Testis (tissue), 2 donors: ENCODE data around the gene PARP3.

ENCODE experiments used
- POLR2A ChIP-seq: fragments of 450-650 bp; IDR thresholded peaks from one replicate; pipeline ENCODE4 v1.6.1; 2017; ENCODE audit warnings: antibody characterized with exemption, mild to moderate bottlenecking, moderate library complexity
- TF ChIP-seq, protein P1 (sequence below), 3 experiments: fragments of 450-650 bp in 2 of 3; fragments of 200-600 bp in 1 of 3; sonication (generic) in 1 of 3; IDR thresholded peaks; one replicate each; pipeline ENCODE4 v1.5.1; 2016 to 2019; ENCODE audit warnings: antibody characterized with exemption in 3 of 3, mild to moderate bottlenecking in 2 of 3, moderate library complexity in 1 of 3

DNA sequence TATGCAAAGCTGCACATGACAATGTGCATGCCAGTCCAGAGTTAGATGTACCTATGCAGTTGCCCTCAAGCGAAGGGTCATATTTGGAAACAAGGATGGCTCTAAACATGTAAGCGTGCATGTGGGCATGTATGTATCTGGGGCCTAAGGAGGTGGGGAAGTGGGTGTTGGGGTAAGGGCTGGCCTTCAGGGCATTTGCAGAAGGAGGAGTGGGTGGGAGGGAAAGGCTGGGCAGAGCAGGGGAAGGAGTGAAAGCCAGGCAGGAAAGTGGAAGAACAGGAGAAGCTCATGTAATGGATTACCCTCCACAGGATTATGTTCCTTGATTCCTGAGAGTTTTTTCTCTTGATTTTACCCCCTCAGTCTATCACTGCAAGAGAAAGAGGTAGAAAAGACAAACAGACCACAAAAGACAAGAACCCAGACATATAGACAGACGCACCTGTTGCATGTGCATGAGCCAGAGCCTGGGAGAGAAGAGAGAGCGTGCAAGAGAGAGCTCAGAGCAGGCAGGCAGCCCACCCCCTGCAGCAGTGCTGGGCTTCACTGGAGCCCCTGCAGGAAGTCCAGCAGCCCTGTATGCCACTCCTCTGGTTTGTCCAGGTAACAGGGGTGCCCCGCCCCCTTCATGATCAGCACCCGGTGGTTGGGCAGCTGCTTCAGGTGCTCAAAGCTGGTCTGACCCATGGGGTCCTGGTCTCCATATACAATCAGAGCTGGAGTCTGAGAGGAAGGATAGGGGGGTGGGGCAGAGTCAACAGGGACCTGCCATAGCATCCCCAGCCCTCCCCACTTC, 26.9 kb downstream of the PARP3 start:
- no peak for TF ChIP-seq POLR2A
- TF ChIP-seq, protein P1, sequence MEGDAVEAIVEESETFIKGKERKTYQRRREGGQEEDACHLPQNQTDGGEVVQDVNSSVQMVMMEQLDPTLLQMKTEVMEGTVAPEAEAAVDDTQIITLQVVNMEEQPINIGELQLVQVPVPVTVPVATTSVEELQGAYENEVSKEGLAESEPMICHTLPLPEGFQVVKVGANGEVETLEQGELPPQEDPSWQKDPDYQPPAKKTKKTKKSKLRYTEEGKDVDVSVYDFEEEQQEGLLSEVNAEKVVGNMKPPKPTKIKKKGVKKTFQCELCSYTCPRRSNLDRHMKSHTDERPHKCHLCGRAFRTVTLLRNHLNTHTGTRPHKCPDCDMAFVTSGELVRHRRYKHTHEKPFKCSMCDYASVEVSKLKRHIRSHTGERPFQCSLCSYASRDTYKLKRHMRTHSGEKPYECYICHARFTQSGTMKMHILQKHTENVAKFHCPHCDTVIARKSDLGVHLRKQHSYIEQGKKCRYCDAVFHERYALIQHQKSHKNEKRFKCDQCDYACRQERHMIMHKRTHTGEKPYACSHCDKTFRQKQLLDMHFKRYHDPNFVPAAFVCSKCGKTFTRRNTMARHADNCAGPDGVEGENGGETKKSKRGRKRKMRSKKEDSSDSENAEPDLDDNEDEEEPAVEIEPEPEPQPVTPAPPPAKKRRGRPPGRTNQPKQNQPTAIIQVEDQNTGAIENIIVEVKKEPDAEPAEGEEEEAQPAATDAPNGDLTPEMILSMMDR (IDR thresholded peaks at IDR 0.05), result no peak
